RWPE2 (cell line): ENCODE measurements around the gene REV1.
"Not testable (repeated sequence)": the region's sequence is repeated elsewhere in the genome, so short reads cannot be mapped to it uniquely, and the experiment has no call there.

Source experiments
- ATAC-seq: fragments of 200-7000 bp; cut with Tn5 transposase; 3 replicates; pipeline ENCODE4 v1.9.1; 2021; ENCODE audit warnings: low read depth
- DNase-seq: peaks from one replicate; pipeline ENCODE4 v3.0.0-alpha.2; 2020; ENCODE audit warnings: low spot score
- H3K27ac ChIP-seq: fragments of 450-650 bp; 2 replicates; pipeline ENCODE4 v1.5.1; 2017; ENCODE audit warnings: mild to moderate bottlenecking; ENCODE audit not compliant: poor library complexity, severe bottlenecking
- H3K27me3 ChIP-seq: fragments of 250-450 bp; sonication (Bioruptor Pico); 2 replicates; pipeline ENCODE4 v1.5.1; 2021; ENCODE audit warnings: mild to moderate bottlenecking, moderate library complexity; ENCODE audit not compliant: insufficient read depth, poor library complexity, severe bottlenecking
- H3K36me3 ChIP-seq: fragments of 250-450 bp; sonication (Bioruptor Pico); 2 replicates; pipeline ENCODE4 v1.5.1; 2020; ENCODE audit warnings: low read depth, mild to moderate bottlenecking, moderate library complexity
- H3K4me1 ChIP-seq: fragments of 250-450 bp; sonication (Bioruptor Pico); 2 replicates; pipeline ENCODE4 v1.5.1; 2021; ENCODE audit warnings: mild to moderate bottlenecking, moderate library complexity; ENCODE audit not compliant: insufficient read depth, poor library complexity, severe bottlenecking
- H3K4me3 ChIP-seq: fragments of 250-450 bp; sonication (Bioruptor Pico); 2 replicates; pipeline ENCODE4 v1.5.1; 2021; ENCODE audit warnings: mild to moderate bottlenecking, moderate library complexity; ENCODE audit not compliant: severe bottlenecking
- H3K9me3 ChIP-seq: fragments of 250-450 bp; sonication (Bioruptor Pico); 2 replicates; pipeline ENCODE4 v1.5.1; 2021; ENCODE audit warnings: mild to moderate bottlenecking, moderate library complexity; ENCODE audit not compliant: severe bottlenecking
- CTCF ChIP-seq: fragments of 450-650 bp; IDR thresholded peaks from one replicate; pipeline ENCODE4 v1.5.1; 2017; ENCODE audit warnings: mild to moderate bottlenecking, moderate library complexity; ENCODE audit not compliant: poor library complexity, severe bottlenecking

The REV1 gene

GRCh38 chr2:99473518-99474083, 16.2 kb downstream of the REV1 start:
- Histone ChIP-seq H3K27me3 (no peaks in the 10 kb centered on the region), H3K4me1 (peaks cover 63% of the 10 kb centered on the region), H3K36me3 (peaks cover 11% of the 10 kb centered on the region), H3K27ac (peak overlapping the region; percentile 98), H3K9me3 (no peaks in the 10 kb centered on the region), H3K4me3 (no peak overlapping the region)
- no peak for TF ChIP-seq CTCF
- ATAC-seq (no peak), DNase-seq (no peak)

- H3K36me3 ChIP-seq = peaks cover 11% of the 10 kb centered on the region
- no peaks in the 10 kb centered on the region for H3K27me3 ChIP-seq
- peaks cover 62% of the 10 kb centered on the region for H3K4me1 ChIP-seq
- TF ChIP-seq CTCF = no peak
- no peak overlapping the region for H3K4me3 ChIP-seq
- peak overlapping the region; percentile 98 for H3K27ac ChIP-seq
- ATAC-seq (peak; percentile 63), DNase-seq (no peak)
- H3K9me3 ChIP-seq = no peaks in the 10 kb centered on the region
These were observed 17.2 kb downstream of the REV1 start for GRCh38 chr2:99472600-99472960.

- TF ChIP-seq CTCF = no peak
- Histone ChIP-seq H3K27me3 (no peaks in the 10 kb centered on the region), H3K9me3 (no peaks in the 10 kb centered on the region), H3K27ac (peak overlapping the region; percentile 98), H3K36me3 (peaks cover 11% of the 10 kb centered on the region), H3K4me3 (no peak overlapping the region), H3K4me1 (peaks cover 60% of the 10 kb centered on the region)
- DNase-seq = no peak
- peak; percentile 68 for ATAC-seq
These were observed 17.9 kb downstream of the REV1 start for GRCh38 chr2:99471654-99472599.

- Histone ChIP-seq H3K36me3 (peaks cover 14% of the 10 kb centered on the region; the same call in 1 of the 2 replicates), H3K27ac (peak overlapping the region; percentile 98), H3K4me1 (peaks cover 50% of the 10 kb centered on the region), H3K9me3 (no peaks in the 10 kb centered on the region), H3K27me3 (no peaks in the 10 kb centered on the region), H3K4me3 (no peak overlapping the region)
- no peak for TF ChIP-seq CTCF
- no peak for ATAC-seq
- DNase-seq = no peak
These were observed 18.9 kb downstream of the REV1 start for GRCh38 chr2:99470957-99471356.

- H3K27me3 ChIP-seq, DNase-seq, ATAC-seq, H3K4me3 ChIP-seq, H3K9me3 ChIP-seq: not testable (repeated sequence)
- Histone ChIP-seq H3K27ac (peak overlapping the region; percentile 98), H3K4me1 (peaks cover 45% of the 10 kb centered on the region), H3K36me3 (peaks cover 18% of the 10 kb centered on the region)
These were observed 19.4 kb downstream of the REV1 start for GRCh38 chr2:99470459-99470858.
